ENCODE results near the gene MACROD2.

Gene MACROD2

DNA sequence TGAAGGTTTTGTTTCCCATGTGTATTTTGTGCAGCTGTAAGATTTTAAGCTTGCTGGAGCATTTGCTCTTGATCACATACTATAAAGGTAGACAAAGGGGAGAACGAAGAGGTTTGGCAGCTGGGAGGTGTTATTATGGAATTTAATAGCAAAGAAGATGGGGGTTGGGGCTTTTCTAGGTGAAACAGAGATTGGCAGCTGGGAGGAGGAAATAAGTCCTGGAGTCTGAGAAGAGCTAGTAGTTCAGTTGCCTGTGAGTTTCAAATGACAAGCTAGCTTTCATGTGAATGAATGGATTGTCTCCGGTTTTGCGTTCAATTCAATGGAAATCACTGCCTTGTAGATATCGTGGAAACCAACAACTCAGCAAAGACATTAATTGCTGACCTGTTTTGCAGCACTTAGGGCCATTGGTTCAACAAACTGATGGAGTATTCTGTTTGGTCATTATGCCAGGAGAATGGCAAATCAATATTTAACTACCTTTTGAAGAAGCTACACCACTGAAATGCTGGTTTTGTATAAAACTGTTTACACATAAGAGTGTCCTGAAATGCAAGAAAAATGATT, 380.2 kb downstream of the MACROD2 start:
- no peak for TF ChIP-seq CTCF (IDR thresholded peaks at IDR 0.05; ENCODE audit: borderline replicate concordance, insufficient read depth, low read depth, low read length)

DNA sequence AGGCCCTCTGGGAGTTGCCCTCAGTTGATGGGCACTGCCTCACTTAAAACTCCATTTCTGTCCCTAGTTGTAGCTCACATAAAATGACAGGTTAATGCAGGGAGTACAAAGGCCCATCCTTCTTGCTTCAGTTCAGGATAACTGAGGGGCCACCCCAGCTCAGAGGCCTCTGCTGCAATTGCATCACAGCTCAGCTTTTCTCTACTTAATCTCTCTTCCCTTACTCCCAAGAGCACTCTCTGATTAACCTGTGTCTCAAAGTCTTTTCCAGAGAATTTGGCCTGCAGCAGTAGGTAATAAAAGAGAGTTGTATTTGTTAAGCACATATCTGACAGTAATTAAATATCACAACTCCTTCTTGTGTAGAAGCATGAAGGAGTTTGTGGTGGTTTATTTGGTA, 383.0 kb downstream of the MACROD2 start:
- no peak overlapping the region for H3K4me3 ChIP-seq (ENCODE audit: low read depth, low read length)
- no peak for TF ChIP-seq CTCF (IDR thresholded peaks at IDR 0.05; ENCODE audit: borderline replicate concordance, insufficient read depth, low read depth, low read length)

More for the DNA sequence above, 380.2 kb downstream of the MACROD2 start:
- H3K4me3 ChIP-seq (ENCODE audit: low read depth, low read length), result no peak overlapping the region

DNA sequence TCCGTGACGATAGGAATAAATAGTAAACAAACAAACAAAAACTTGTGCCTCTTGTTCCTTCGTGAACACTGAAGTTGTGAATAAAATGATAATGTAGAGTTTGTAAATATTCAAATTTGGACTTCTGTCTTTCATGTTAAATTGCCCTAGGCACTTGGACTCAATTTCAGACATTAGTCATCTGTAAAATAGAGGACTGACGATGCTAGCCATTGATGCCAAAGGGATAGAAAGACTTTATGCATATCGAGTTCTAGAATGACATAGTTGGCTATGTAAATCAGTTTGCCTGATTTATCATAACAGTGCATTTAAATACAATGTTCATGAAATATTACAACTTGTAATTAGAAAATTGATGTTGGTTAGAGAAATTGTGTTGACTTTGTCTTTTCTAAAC, 388.0 kb downstream of the MACROD2 start:
- no peak for TF ChIP-seq CTCF (IDR thresholded peaks at IDR 0.05; ENCODE audit: borderline replicate concordance, insufficient read depth, low read depth, low read length)
- H3K4me3 ChIP-seq (ENCODE audit: low read depth, low read length), result no peak overlapping the region

DNA sequence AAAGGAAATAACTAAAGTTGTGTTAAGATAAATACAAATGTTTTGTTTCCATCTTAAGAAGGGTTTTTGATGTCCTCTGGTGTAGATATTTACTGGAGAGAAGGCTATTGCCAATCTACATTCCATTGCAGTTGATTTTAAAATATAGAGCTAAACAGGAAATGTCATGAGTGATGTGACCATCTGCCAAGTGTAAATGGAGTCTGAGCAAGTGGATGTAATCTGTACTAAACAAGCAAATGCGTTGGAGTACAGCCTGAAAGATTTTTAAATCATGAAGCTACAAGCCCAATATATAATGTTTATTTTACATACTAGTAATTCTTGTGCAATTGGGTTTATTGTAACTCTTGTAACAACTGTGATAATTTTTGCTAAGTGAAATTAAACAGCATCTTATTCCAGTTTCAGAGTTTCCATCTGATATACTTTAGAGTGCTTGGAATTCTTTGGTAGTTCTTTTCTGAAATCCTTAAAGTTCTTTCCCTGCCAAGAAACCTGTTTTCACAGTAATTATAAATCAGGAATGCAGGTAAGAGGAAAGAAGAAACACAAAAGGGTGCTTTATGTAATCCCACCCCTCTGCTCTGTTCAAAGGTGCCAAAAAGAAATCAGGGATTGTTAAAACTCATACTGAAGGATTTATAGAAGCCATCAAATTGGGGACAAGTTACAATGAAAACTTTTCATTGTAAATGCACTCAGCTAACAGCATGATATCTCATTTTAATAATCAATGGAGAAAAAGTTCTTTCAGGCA, 389.3 kb downstream of the MACROD2 start:
- H3K4me3 ChIP-seq (ENCODE audit: low read depth, low read length), result no peak overlapping the region
- TF ChIP-seq CTCF (IDR thresholded peaks at IDR 0.05; ENCODE audit: borderline replicate concordance, insufficient read depth, low read depth, low read length), result no peak

DNA sequence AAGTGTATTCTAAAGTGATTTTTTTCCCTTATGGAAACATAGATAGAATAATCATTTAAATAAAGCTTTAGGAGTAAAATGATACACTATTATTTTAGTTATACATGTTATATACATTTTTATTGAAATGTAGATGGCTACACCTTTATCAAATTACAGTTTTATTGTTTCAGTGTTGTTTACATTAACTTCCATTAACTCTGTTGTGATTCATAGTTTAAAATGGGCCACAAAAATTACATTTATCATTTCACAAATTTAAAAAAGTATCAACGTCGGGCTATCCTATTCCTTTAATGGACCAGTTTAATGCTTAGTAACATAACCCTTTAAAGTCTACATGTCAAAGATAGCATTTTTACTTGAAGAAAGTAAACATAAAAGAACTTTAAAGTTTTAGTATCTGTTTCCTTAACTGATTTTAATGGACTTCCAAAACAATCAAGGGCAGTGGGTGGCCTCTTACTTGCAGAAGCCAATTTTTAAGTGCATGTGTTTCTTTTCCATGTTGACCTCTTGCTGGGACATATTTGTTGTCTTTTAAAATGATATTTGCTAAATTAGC, 389.9 kb downstream of the MACROD2 start:
- TF ChIP-seq CTCF (IDR thresholded peaks at IDR 0.05; ENCODE audit: borderline replicate concordance, insufficient read depth, low read depth, low read length), result no peak

DNA sequence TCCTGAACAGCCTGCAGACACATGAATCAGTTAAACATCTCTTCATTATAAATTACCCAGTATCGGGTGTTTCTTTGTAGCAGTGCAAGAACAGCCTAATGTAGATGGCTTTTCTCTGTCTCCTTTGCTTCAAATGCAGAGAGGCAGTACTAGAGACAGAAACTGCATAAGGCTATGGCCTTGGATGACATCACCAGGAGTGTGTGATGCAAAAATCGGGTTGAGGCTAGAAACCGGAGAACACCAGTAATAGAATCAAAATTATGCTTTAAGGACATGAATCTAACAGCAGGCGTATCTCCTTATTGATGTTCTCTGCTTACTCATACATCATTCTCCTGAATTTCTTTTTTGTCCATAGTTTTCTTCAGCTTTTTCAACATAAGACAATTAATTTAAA, 391.4 kb downstream of the MACROD2 start:
- H3K4me3 ChIP-seq (ENCODE audit: low read depth, low read length), result no peak overlapping the region
- TF ChIP-seq CTCF (IDR thresholded peaks at IDR 0.05; ENCODE audit: borderline replicate concordance, insufficient read depth, low read depth, low read length), result no peak

More for the DNA sequence above, 389.9 kb downstream of the MACROD2 start:
- H3K4me3 ChIP-seq (ENCODE audit: low read depth, low read length), result no peak overlapping the region

Data from GM12875 (cell line).